HepG2 (cell line): ENCODE results near the gene CACNG7. TPM values are rescaled to one million over a fixed set of nuclear protein-coding genes. Genes with fewer than 3 reads are reported as not detected.
A peak's percentile ranks its signal among the peaks of the same experiment; 100 is the strongest.

ENCODE experiments used
- KLF11 ChIP-seq: IDR thresholded peaks from 2 replicates; pipeline ENCODE4 v1.6.1; 2016; ENCODE audit warnings: missing compliant biosample characterization
- PCBP1 ChIP-seq: fragments of 200-400 bp; formaldehyde crosslinking; IDR thresholded peaks from 2 replicates; pipeline ENCODE4 v1.6.1; 2017; ENCODE audit warnings: mild to moderate bottlenecking, low read depth, low read length, borderline replicate concordance
- SP4 ChIP-seq: sonication (generic); formaldehyde crosslinking; IDR thresholded peaks from 2 replicates; pipeline ENCODE4 v1.8.1; 2023; ENCODE audit warnings: mild to moderate bottlenecking, missing genetic modification reagents
- SSRP1 ChIP-seq: IDR thresholded peaks from 2 replicates; pipeline ENCODE4 v1.6.1; 2016; ENCODE audit warnings: control low read depth
- THAP11 ChIP-seq: IDR thresholded peaks from 2 replicates; pipeline ENCODE4 v1.6.1; 2016; ENCODE audit warnings: missing biosample characterization, missing genetic modification reagents
- TRAFD1 ChIP-seq: sonication (generic); formaldehyde crosslinking; IDR thresholded peaks from 2 replicates; pipeline ENCODE4 v1.5.1; 2020; ENCODE audit warnings: missing genetic modification reagents, mild to moderate bottlenecking, borderline replicate concordance
- TRIM24 ChIP-seq: sonication (generic); formaldehyde crosslinking; IDR thresholded peaks from 2 replicates; pipeline ENCODE4 v1.8.0; 2022; ENCODE audit warnings: mild to moderate bottlenecking, missing genetic modification reagents
- ZC3H13 ChIP-seq: sonication (generic); formaldehyde crosslinking; IDR thresholded peaks from 2 replicates; pipeline ENCODE4 v1.8.1; 2023; ENCODE audit warnings: mild to moderate bottlenecking, missing genetic modification reagents, moderate library complexity
- ZNF138 ChIP-seq: sonication (generic); formaldehyde crosslinking; IDR thresholded peaks from 2 replicates; pipeline ENCODE4 v1.5.0; 2020; ENCODE audit warnings: mild to moderate bottlenecking, low read depth, missing genetic modification reagents
- ZNF280B ChIP-seq: sonication (generic); formaldehyde crosslinking; IDR thresholded peaks from 2 replicates; pipeline ENCODE4 v1.5.0; 2020; ENCODE audit warnings: missing genetic modification reagents, mild to moderate bottlenecking, borderline replicate concordance
- ZNF33B ChIP-seq: sonication (generic); formaldehyde crosslinking; IDR thresholded peaks from 2 replicates; pipeline ENCODE4 v1.5.1; 2020; ENCODE audit warnings: mild to moderate bottlenecking, missing genetic modification reagents
- ZNF605 ChIP-seq: sonication (generic); formaldehyde crosslinking; IDR thresholded peaks from 2 replicates; pipeline ENCODE4 v1.8.0; 2022; ENCODE audit warnings: mild to moderate bottlenecking, missing genetic modification reagents
- polyA plus RNA-seq, 8 experiments: library from polyadenylated mRNA; depleted of rRNA in 3 of 8; stranded (reverse) in 7 of 8; unstranded in 1 of 8; fragments of >200 nt; fragmentation: Illumina TruSeq in 4 of 8; extraction: Trizol in 4 of 8; gene quantifications; 2 replicates each; pipeline versions ENCODE4 v1.2.1 to v1.2.3, GENCODE V29; 2011 to 2016; ENCODE audit warnings: low read depth in 4 of 8, missing spikeins in 1 of 8, mixed read lengths in 1 of 8; ENCODE audit not compliant: insufficient read depth in 1 of 8
- total RNA-seq, 5 experiments: library from RNA; depleted of rRNA; stranded (reverse); fragments of >200 nt; fragmentation: Illumina TruSeq; extraction: Trizol; gene quantifications; 2 replicates each; pipeline ENCODE4 v1.2.3, GENCODE V29; 2016; ENCODE audit warnings: low read depth in 1 of 5
- TF ChIP-seq, protein P1 (sequence below): sonication (generic); formaldehyde crosslinking; IDR thresholded peaks from 2 replicates; pipeline ENCODE4 v1.4.0; 2020; ENCODE audit warnings: mild to moderate bottlenecking, missing genetic modification reagents
- TF ChIP-seq, protein P2 (sequence below): fragments of 450-650 bp; IDR thresholded peaks from 2 replicates; pipeline ENCODE4 v1.6.1; 2017; ENCODE audit warnings: mild to moderate bottlenecking
- TF ChIP-seq, protein P3 (sequence below), 2 experiments: sonication (generic) in 1 of 2; formaldehyde crosslinking in 1 of 2; IDR thresholded peaks; 2 replicates each; pipeline versions ENCODE4 v1.4.0 to v1.6.1; 2018 to 2020; ENCODE audit warnings: missing genetic modification reagents in 2 of 2, borderline replicate concordance in 1 of 2, low read depth in 1 of 2, mild to moderate bottlenecking in 1 of 2, missing biosample characterization in 1 of 2
- TF ChIP-seq, protein P4 (sequence below): sonication (generic); formaldehyde crosslinking; IDR thresholded peaks from 2 replicates; pipeline ENCODE4 v1.8.0; 2023; ENCODE audit warnings: mild to moderate bottlenecking, missing genetic modification reagents

Gene CACNG7
- total and polyA plus RNA-seq, 2 of the 13 experiments (the other 11 are each of a cell fraction or from before 2014, with no cell fraction given) = not detected

GRCh38 chr19:53864308-53864836, 44.7 kb upstream of the CACNG7 start (continued):
- no peak for TF ChIP-seq ZNF280B (CRISPR knock-in tag)
- TF ChIP-seq, protein P1, sequence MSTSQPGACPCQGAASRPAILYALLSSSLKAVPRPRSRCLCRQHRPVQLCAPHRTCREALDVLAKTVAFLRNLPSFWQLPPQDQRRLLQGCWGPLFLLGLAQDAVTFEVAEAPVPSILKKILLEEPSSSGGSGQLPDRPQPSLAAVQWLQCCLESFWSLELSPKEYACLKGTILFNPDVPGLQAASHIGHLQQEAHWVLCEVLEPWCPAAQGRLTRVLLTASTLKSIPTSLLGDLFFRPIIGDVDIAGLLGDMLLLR = no peak
- TF ChIP-seq TRAFD1 (CRISPR knock-in tag) = no peak
- TF ChIP-seq ZNF138 (CRISPR knock-in tag) = no peak
- 0 out of 2 replicates have a peak, but pooled peaks have one; percentile 45 for TF ChIP-seq SP4 (CRISPR knock-in tag)
- no peak for TF ChIP-seq PCBP1
- TF ChIP-seq, protein P2, sequence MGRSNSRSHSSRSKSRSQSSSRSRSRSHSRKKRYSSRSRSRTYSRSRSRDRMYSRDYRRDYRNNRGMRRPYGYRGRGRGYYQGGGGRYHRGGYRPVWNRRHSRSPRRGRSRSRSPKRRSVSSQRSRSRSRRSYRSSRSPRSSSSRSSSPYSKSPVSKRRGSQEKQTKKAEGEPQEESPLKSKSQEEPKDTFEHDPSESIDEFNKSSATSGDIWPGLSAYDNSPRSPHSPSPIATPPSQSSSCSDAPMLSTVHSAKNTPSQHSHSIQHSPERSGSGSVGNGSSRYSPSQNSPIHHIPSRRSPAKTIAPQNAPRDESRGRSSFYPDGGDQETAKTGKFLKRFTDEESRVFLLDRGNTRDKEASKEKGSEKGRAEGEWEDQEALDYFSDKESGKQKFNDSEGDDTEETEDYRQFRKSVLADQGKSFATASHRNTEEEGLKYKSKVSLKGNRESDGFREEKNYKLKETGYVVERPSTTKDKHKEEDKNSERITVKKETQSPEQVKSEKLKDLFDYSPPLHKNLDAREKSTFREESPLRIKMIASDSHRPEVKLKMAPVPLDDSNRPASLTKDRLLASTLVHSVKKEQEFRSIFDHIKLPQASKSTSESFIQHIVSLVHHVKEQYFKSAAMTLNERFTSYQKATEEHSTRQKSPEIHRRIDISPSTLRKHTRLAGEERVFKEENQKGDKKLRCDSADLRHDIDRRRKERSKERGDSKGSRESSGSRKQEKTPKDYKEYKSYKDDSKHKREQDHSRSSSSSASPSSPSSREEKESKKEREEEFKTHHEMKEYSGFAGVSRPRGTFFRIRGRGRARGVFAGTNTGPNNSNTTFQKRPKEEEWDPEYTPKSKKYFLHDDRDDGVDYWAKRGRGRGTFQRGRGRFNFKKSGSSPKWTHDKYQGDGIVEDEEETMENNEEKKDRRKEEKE = no peak
- 0 out of 2 replicates have a peak, but pooled peaks have one; percentile 33 for TF ChIP-seq ZNF605 (CRISPR knock-in tag)
- 0 out of 2 replicates have a peak, but pooled peaks have one; percentile 12 for TF ChIP-seq ZC3H13
- peak; percentile 81 for TF ChIP-seq THAP11
- TF ChIP-seq, protein P3, sequence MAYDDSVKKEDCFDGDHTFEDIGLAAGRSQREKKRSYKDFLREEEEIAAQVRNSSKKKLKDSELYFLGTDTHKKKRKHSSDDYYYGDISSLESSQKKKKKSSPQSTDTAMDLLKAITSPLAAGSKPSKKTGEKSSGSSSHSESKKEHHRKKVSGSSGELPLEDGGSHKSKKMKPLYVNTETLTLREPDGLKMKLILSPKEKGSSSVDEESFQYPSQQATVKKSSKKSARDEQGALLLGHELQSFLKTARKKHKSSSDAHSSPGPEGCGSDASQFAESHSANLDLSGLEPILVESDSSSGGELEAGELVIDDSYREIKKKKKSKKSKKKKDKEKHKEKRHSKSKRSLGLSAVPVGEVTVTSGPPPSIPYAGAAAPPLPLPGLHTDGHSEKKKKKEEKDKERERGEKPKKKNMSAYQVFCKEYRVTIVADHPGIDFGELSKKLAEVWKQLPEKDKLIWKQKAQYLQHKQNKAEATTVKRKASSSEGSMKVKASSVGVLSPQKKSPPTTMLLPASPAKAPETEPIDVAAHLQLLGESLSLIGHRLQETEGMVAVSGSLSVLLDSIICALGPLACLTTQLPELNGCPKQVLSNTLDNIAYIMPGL (CRISPR knock-in tag; IDR thresholded peaks at IDR 0.05; ENCODE audit: borderline replicate concordance in 1 of 2, low read depth in 1 of 2) = peak in 1 of 2 experiments; percentile 76; a peak in 1 of 4 replicates
- TF ChIP-seq TRIM24 = no peak
- 0 out of 2 replicates have a peak, but pooled peaks have one; percentile 72 for TF ChIP-seq KLF11 (CRISPR knock-in tag)
- TF ChIP-seq SSRP1 = no peak
- TF ChIP-seq, protein P4, sequence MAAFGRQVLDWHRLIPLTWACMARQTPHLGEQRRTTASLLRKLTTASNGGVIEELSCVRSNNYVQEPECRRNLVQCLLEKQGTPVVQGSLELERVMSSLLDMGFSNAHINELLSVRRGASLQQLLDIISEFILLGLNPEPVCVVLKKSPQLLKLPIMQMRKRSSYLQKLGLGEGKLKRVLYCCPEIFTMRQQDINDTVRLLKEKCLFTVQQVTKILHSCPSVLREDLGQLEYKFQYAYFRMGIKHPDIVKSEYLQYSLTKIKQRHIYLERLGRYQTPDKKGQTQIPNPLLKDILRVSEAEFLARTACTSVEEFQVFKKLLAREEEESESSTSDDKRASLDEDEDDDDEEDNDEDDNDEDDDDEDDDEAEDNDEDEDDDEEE (CRISPR knock-in tag) = peak; percentile 83; the same call in 1 of the 2 replicates
- no peak for TF ChIP-seq ZNF33B (CRISPR knock-in tag)
